Right kidney (tissue), 1 donor: ENCODE data around the gene TSACC.
A peak's percentile ranks its signal among the peaks of the same experiment; 100 is the strongest.
"Not testable (repeated sequence)": the region's sequence is repeated elsewhere in the genome, so short reads cannot be mapped to it uniquely, and the experiment has no call there.

Experiments used
- DNase-seq: peaks from one replicate; pipeline ENCODE4 v3.0.0-alpha.2; 2016

Gene TSACC

DNA sequence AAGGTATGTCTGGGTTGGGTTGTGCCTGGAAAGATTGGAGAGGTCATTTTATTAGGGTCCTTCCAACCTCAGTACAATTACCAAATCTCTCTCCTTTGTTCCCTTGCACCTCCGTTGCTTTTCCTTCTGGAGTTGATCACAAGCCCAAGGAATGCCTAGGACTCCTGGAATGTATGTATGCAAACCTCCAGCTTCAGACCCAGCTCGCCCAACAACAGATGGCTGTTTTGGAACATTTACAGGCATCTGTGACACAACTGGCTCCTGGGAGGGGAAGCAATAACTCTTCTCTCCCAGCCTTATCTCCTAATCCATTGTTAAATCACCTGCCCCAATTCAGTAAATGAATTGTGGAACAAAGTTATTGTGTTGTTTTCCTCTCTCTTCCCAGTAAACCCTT lies 8.3 kb downstream of the TSACC start:
- DNase-seq: no peak

DNA sequence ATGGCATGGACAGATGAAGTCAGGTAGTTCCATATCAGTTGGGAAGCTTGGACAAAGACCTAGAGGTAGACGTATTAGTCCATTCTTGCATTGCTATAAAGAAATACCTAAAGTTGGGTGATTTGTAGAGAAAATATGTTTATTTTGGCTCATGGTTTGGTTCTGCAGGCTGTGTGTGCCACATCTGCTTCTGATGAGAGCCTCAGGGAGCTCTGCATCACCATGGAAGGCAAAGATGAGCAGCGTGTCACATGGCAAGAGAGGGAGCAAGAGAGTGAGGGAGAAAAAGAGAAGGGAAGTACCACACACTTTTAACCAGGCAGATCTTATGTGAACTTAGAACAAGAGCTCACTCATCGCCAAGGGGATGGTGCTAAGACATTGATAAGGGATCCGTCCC lies 9.0 kb downstream of the TSACC start:
- no peak for DNase-seq

DNA sequence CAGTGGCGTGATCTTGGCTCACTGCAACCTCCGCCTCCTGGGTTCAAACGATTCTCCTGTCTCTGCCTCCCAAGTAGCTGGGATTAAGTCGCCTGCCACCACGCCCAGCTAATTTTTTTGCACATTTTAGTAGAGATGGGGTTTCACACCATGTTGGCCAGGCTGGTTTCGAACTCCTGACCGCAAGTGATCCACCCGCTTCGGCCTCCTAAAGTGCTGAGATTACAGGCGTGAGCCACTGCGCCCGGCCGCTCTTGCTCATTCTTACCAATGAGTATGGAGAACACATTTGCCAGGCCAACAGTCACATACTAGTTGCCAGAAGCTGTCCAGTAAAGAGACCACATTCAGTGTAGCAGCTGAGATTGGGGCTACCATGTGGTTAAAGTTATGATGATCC lies 14.2 kb downstream of the TSACC start:
- DNase-seq: not testable (repeated sequence)

DNA sequence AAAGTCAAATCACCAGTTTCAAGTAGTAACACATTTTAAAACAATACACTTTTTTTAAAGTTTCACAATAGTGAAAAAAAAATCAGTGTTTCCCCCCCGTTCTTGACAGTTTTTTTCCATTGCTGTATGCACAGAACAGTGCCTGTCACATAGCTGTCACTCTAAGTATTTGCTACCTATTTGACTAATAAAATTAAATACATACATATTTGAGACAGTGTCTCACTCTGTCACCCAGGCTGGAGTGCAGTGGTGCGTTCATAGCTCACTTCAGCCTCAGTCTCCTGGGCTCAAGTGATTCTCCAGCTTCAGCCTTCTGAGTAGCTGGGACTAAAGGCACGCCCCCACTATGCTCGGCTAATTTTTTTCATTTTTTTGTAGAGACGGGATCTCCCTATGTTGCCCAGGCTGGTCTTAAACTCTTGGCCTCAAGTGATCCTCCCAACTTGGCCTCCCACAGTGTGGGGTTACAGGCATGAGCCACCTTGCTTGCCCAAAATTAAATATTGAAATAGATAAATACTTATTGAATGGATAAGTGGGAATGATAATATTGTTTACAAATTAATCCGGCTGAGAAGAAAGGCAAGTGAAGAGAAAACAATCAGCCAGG lies 18.0 kb downstream of the TSACC start:
- DNase-seq: no peak

DNA sequence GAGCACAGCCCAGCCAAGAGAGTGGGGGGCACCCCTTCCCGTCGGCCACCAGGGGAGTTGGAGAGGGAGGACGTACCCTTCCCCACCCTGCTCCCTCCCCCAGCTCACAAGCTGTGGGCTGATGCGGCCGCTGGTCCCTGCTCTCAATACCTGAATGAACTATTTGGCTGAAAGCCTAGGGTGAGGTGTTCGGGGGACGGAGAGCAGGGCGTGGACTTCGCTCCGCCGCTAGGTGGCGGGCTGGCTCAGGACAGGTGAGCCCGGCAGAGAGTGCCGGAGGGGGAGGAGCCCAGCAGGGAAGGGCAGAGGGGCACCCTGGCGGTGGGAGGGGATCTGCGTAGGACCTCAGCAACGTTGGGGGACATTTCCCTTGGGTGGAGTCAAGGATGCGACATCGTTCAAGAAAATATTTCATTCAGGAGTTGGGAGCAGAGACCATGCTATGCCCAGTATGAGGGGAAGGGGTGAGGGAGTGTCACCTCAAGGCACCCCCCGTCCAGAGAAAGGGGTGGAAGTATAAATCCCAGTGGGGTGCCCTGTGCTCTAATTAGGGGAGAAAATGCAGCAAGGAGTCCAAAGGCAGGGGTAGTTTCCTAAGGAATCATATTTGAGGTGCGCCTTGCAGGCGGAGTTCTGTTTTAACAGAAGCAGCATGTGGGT lies 18.7 kb downstream of the TSACC start:
- DNase-seq: peak; percentile 53

DNA sequence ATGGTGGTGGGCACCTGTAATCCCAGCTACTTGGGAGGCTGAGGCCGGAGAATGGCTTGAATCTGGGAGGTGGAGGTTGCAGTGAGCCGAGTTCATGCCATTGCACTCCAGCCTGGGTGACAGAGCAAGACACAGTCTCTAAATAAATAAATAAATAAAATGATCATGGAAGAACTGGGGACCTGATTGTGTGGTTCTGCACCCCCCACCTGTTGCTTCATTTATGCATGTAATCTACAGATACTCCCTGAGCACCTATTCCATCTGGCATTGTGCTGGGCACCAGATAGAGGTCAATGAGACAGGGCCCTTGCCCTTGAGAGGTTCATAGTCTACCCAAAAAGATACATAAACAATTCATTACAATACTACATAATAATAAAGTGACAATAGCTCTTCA lies 19.7 kb downstream of the TSACC start:
- no peak for DNase-seq

DNA sequence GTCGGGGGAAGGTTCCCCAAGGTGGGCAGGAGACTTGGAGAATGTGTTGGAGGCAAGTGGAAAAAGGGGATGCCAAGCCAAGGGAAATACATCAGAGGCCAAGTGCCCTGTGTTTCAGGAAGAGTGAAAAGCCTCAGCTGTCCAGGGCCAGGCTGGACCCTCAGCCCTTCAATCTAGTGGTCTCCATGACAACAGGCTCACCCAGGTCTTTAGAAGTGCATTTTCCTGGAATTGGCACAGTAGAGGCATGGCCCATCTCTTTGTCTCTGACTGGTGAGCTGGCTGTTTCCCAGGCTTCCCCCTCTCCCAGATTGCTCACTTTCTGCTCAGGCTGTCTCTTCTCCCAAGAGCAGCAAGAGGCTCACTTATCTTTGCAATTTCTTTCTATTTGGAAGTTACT lies 20.3 kb downstream of the TSACC start:
- no peak for DNase-seq

DNA sequence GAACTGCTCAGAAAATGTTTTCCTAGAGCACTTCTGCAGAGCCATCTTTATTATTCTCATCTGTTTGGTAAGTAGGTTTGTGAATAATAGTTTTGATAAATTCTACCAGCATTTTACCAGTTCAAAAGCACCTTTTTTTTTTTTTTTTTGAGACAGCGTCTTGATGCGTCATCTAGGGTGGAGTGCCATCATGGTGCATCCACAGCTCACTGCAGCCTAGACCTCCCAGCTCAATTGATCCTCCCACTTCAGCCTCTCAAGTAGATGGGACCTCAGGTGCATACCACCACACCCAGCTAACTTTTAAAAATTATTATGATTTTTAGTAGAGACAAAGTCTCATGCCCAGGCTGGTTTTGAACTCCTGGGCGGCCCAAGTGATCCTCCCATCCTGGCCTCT lies 20.9 kb downstream of the TSACC start:
- DNase-seq: no peak

DNA sequence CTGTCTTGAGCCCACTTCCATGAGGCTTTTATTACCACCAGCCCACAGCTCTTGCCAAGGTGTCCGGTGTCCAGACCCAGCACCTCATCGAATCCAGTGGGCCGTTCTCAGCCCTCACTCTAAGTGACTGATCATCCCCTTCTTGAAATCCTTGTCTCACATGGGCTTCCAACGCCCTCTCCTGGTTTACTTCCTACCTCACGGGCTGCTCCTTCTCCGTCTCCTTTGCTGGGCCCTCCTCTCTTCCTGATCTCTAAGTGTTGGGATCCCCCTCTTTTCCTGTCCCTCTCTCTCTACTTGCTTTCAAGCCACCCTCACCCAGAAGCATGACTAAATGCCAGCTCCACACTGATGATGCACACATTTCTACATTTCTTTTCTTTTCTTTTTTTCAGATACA lies 21.6 kb downstream of the TSACC start:
- no peak for DNase-seq

DNA sequence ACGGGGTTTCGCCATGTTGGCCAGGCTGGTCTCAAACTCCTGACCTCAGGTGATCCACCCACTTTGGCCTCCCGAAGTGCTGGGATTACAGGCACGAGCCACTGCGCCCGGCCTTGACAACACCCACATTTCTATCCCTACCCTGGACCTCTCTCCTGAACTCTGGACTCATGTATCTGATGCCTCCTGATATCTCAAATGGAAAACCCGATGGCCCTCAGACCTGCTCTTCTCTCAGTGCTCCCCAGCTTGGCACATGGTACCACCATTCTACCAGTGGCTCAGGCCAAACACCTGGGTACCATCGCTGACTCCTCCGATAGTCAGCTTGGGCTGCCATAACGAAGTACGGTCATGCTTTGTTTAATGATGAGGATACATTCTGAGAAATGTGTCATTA lies 22.2 kb downstream of the TSACC start:
- DNase-seq: no peak

DNA sequence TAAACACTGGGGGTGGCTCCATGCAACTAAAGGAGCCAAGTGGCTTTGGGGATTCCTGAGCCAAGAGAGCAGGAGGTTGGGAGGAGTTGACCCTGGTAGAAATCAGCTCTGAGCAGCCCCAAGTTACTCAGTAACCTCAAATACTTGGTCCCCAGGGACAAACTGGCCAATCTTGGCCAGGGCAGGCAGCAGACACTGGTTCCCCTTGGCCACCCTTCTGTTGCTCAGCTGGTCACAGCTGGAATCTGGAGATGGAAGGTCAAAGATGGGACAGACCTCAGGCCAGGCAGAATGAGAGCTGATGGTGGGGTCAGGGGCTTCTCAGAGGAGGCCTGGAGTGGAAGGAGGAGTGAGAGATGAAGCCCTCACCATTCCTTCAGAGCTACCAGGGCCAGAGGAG lies 27.4 kb downstream of the TSACC start:
- no peak for DNase-seq

DNA sequence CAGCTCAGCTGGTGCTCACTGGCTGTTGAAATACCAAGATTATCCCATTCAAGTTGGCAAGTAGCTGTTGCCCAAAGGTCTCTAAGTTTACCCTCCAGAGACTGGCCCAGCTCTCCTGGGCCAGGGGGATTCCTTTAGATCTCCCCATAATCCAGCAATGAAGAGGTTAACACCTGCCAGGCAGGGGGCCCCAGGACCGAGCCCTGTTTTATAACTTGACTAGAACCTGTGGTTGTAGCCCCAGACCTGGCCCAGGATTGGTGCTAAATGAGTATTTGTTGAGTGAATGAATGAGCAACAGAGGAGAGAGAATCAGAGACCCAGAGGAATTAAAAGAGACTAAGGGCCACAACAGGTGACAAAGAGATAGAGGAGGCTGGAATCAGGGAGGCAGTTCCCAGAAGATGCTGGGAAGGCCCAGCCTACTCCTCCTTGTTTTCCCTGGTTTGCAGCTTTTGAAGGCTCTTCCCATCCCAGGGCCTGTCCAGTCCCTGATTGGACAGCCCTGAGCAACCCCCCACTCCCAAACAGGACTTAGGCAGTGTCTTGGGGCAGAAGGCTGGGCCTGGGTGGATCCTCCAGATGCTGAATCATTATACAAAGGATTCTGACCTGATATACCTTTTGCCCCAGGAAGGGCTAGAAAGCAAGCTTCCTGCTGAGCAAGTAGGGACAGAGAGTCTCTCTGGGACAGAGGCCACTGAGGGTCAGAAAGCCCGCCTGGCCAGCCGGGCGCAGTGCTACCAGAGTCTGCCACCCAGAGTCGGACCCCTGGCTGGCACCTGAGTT lies 28.2 kb downstream of the TSACC start:
- DNase-seq: no peak

DNA sequence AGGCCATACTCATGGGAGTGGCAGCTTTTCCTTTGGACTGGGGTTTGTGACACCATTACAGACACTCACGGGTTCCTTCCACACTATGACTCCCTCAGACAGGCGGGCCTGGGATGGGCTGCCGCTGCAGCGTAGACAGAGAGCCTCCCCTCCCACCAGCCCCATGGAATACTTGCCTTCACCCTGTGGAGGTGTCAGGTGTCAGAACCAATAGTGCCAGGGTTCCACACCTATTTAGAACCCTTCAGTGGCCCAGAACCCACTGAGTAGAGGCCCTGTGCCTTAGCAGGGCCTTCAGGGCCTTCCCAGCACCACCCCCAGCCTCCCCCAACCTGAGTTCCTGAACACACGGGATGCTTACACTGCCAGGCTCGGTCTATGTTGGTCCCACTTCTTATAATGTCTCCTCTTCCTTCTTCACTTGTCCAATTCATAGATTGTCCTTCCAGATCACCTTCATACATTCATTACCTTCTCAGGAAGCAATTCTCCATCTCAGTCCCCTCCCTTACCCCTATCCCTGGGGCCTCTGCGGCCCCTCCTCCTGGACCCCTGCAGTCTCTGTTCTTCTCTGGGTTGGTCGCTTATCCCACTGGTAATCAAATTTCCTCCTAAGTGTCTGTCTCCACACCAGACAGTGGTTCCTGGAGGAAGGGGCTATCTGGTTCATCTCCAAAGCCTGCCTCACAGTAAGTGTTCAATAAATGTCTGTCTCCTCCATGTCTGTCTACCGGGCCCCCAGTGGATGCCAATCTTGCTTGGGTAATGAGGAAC lies 29.2 kb downstream of the TSACC start:
- DNase-seq: no peak

DNA sequence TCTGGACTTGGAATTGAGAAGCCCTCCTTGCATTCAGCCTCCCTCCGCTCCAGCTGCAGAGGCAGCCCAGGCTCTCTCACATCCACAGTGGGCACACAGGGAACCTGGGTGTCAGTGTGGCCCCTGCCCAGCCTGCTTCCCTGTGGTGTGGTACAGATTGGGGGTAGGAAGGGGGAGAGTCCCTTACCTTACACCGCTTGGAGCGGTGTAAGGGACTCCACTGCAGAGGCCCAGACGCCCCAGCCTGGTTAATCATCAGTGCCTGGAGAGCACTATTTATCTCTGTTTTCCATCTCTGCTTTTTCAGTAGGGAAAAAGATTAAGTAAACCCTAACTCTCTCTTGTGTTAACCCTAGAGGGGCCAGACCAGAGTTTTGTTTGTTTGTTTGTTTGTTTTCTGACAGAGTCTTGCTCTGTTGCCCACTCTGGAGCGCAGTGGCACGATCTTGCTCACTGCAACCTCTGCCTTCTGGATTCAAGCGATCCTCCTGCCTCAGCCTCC lies 29.9 kb downstream of the TSACC start:
- peak; percentile 40 for DNase-seq

DNA sequence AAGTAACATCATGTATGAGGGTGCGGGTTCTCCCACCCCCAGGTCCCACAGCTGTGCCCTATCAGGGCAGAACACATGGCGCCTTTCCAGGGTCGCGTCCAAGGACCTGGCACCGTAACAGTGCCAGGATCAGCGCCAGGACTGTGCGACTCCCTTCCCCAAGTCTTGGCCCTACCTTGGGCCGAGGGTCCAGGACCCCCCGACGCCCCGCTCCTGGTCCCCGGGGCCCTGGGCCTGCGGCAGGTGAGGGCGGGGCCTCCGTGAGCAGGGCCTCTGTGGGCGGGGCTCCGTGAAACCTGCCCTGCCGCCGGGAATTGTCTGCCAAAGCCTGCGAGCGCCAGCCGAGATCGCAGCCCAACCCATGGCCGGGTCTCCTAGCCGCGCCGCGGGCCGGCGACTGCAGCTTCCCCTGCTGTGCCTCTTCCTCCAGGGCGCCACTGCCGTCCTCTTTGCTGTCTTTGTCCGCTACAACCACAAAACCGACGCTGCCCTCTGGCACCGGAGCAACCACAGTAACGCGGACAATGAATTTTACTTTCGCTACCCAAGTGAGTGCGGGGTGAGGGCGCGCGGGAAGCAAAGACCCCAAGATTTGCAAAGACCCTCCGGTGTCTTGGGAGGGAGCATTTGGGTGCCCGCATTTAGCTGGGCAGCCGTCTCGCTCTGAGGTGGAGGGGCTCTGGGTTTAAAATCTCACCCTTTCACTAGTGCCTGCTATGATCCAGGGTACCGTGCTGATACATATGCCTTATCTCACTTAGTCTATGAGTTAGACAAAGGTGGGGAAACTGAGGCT lies 30.8 kb downstream of the TSACC start, which contains the start of gene RHBG:
RHBG (plus strand) TSS at position 323 of the 796 bp plus-strand sequence; CDS start at position 362, 39 bp downstream.
- peak; percentile 61 for DNase-seq

DNA sequence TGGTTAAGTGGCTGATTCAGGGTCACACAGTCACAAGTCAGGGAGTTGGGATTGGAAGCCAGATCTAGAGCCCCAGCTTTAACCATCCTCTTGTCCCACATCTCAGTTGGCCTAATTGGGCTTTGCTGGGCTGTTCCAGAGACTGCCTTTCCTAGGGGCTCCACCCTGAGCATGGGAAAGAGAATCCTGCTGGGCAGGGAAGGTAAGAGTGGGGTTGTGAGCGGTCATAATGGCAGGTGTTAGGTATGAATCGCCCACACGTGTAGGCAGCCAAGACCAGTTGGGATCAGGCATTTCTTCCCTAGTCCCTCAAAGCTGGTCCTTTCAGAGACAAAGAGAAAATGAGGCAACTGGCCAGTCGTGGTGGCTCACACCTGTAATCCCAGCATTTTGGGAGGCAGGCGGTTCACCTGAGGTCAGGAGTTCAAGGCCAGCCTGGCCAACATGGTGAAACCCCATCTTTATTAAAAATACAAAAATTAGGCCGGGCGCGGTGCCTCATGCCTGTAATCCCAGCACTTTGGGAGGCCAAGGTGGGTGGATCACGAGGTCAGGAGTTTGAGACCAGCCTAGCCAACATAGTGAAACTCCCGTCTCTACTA lies 31.5 kb downstream of the TSACC start:
- not testable (repeated sequence) for DNase-seq

DNA sequence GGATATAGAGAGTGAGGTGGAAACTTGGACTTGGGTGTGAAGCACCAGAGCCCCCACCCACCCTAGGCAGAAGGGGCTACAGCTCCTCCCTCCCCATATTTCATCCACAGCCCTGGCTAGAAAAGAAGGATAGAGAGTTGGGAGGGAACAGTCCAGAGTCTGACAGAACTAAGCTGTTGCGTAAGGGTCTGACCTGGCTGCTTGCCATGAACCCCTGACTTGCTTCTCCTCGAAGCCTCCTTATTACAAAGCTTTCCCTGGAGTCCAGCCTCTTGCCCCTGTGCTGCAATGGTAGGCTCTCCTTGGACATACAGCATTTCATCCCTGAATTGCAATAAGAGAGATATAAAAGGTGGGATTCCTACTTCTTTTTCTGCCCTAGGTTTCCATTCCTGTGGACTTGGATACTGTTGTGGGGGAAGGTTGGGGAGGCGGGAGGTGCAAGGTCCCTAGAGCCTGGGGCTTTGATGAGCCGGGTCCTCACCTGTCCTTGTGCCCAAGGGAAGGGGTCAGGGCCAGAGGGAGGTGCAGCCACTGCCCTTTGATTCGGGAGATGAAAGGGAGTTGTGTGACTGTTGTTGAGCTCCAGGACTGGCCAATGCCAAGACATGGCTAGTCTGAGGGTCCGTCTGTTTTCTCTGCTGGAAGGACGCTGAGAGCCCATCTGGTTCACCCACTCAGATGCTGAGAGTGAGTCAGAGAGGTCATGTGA lies 33.4 kb downstream of the TSACC start:
- DNase-seq: peak; percentile 26

DNA sequence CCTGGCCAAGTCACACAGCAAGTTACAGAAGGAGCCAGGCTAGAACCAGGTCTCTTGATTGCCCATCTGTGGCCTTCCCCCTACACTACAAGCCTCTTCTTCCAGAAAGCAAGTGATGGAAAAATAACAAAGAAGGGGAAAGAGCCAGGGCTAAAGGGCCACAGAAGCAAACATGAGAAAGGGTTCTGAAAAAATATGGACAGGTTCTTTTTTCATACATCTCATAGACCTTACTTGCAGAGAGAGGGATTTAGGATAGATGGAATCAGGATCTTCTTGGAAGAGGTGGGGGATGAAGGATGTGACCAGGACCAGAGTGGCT lies 33.9 kb downstream of the TSACC start:
- DNase-seq: no peak

DNA sequence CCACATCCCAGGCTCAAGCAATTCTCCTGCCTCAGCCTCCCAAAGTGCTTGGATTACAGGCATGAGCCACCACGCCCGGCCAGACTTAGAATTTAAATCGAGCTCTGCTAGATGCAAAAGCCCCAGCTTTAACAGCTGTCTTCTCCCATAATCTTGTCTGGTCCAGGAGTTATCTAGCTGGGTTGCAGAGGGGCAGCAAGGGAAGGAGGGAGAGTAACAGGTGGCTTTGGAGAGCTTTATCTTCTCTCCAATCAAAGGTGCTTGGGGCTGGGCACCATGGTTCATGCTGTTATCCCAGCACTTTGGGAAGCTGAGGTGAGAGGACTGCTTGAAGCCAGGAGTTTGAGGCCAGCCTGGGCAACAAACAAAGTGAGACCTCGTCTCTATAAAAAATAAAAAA lies 34.5 kb downstream of the TSACC start:
- DNase-seq: no peak

DNA sequence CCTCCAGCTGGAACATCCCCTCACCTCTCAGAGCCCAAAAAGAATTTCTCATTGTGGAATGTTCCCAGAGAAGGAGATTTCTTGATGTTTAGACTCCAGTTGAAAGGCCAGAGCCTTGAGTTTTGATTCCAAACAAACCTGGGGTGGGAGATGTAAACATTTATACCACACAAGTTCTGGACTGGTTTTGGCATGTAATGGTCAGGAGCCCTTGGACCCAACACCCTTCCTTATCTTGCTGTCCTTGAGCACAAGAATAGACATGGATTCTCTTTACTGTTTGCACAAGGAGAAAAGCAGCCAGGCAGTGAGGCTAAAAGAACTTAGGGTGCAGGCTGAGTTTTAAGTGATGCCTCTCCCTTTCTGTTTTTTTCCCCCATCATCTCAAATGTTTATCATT lies 35.2 kb downstream of the TSACC start:
- no peak for DNase-seq

DNA sequence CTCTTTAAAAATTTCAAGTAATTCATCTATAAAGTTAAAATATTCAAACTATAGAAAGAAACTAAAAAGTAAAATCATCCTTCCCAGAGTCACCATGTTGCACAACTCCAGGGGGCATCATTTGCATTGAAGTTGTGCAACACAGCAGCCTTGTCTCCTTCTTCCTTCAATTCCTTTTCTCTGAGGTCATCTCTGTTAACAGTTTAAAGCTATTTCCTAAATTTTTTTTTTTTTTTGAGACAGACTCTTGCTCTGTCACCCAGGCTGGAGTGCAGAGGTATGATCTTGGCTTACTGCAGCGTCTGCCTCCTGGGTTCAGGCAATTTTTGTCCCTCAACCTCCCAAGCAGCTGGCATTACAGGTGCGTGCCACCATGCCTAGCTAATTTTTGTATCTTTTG lies 37.8 kb downstream of the TSACC start:
- DNase-seq: no peak
